H9 (cell line): ENCODE results near the gene SFR1. TPM values are rescaled to one million over a fixed set of nuclear protein-coding genes. Genes with fewer than 3 reads are reported as not detected.

Experiments
- DNase-seq: peaks from one replicate; pipeline ENCODE4 v3.0.0-alpha.2; 2017
- H2AFZ ChIP-seq: one replicate; pipeline ENCODE4 v1.6.1; 2013; ENCODE audit warnings: mild to moderate bottlenecking, low read length, control low read depth, moderate library complexity
- H2AK5ac ChIP-seq: 2 replicates; pipeline ENCODE4 v1.6.1; 2013; ENCODE audit warnings: low read length, control low read depth, mixed read lengths; ENCODE audit not compliant: insufficient read length
- H2BK120ac ChIP-seq: one replicate; pipeline ENCODE4 v1.6.1; 2013; ENCODE audit warnings: low read depth, mild to moderate bottlenecking, low read length, control low read depth, inconsistent platforms; ENCODE audit not compliant: poor library complexity, severe bottlenecking
- H2BK12ac ChIP-seq: 2 replicates; pipeline ENCODE4 v1.6.1; 2013; ENCODE audit warnings: low read length, control low read depth, mixed read lengths, low read depth; ENCODE audit not compliant: insufficient read length
- H2BK15ac ChIP-seq: 2 replicates; pipeline ENCODE4 v1.6.1; 2013; ENCODE audit warnings: low read depth, low read length, control low read depth
- H2BK20ac ChIP-seq: one replicate; pipeline ENCODE4 v1.6.1; 2013; ENCODE audit warnings: low read depth, mild to moderate bottlenecking, low read length, control low read depth, inconsistent platforms; ENCODE audit not compliant: poor library complexity, severe bottlenecking
- H2BK5ac ChIP-seq: 2 replicates; pipeline ENCODE4 v1.6.1; 2013; ENCODE audit warnings: low read length, control low read depth, mixed read lengths; ENCODE audit not compliant: insufficient read length
- H3K14ac ChIP-seq: 2 replicates; pipeline ENCODE4 v1.6.1; 2013; ENCODE audit warnings: low read length, control low read depth; ENCODE audit not compliant: insufficient read depth
- H3K18ac ChIP-seq: 2 replicates; pipeline ENCODE4 v1.6.1; 2013; ENCODE audit warnings: low read depth, mild to moderate bottlenecking, mixed read lengths, low read length, control low read depth; ENCODE audit not compliant: insufficient read length
- H3K23ac ChIP-seq: 2 replicates; pipeline ENCODE4 v1.6.1; 2013; ENCODE audit warnings: low read length, control low read depth, mixed read lengths, low read depth; ENCODE audit not compliant: insufficient read length
- H3K23me2 ChIP-seq: 2 replicates; pipeline ENCODE4 v1.6.1; 2013; ENCODE audit warnings: low read depth, mild to moderate bottlenecking, mixed read lengths, low read length, control low read depth; ENCODE audit not compliant: insufficient read length, poor library complexity, severe bottlenecking
- H3K27ac ChIP-seq: 2 replicates; pipeline ENCODE4 v1.5.1; 2013; ENCODE audit warnings: low read length, control low read depth, mixed read lengths, low read depth; ENCODE audit not compliant: insufficient read length
- H3K27me3 ChIP-seq: 2 replicates; pipeline ENCODE4 v1.6.1; 2013; ENCODE audit warnings: low read length, control low read depth, inconsistent platforms; ENCODE audit not compliant: insufficient read depth
- H3K4ac ChIP-seq: 2 replicates; pipeline ENCODE4 v1.6.1; 2013; ENCODE audit warnings: low read depth, mild to moderate bottlenecking, control low read depth, inconsistent platforms, low read length, moderate library complexity
- H3K4me1 ChIP-seq: 2 replicates; pipeline ENCODE4 v1.6.1; 2013; ENCODE audit warnings: low read length, control low read depth, inconsistent platforms; ENCODE audit not compliant: insufficient read depth
- H3K4me2 ChIP-seq: 2 replicates; pipeline ENCODE4 v1.6.1; 2013; ENCODE audit warnings: low read length, control low read depth, mixed read lengths; ENCODE audit not compliant: insufficient read length, insufficient read depth
- H3K56ac ChIP-seq: 2 replicates; pipeline ENCODE4 v1.6.1; 2013; ENCODE audit warnings: low read depth, mild to moderate bottlenecking, mixed read lengths, low read length, control low read depth; ENCODE audit not compliant: insufficient read length
- H3K79me1 ChIP-seq: 2 replicates; pipeline ENCODE4 v1.6.1; 2013; ENCODE audit warnings: low read depth, mild to moderate bottlenecking, moderate library complexity, low read length, control low read depth, inconsistent platforms; ENCODE audit not compliant: insufficient read depth, poor library complexity, severe bottlenecking
- H3K79me2 ChIP-seq: 2 replicates; pipeline ENCODE4 v1.6.1; 2013; ENCODE audit warnings: low read length, control low read depth, inconsistent platforms; ENCODE audit not compliant: insufficient read depth
- H3K9ac ChIP-seq: 2 replicates; pipeline ENCODE4 v1.6.1; 2013; ENCODE audit warnings: low read length, control low read depth, mixed read lengths; ENCODE audit not compliant: insufficient read length; ENCODE audit errors: extremely low read depth
- H3K9me3 ChIP-seq: one replicate; pipeline ENCODE4 v1.6.1; 2013; ENCODE audit warnings: low read depth, low read length, inconsistent platforms; ENCODE audit not compliant: control insufficient read depth
- H3T11ph ChIP-seq: one replicate; pipeline ENCODE4 v1.6.1; 2013; ENCODE audit warnings: mild to moderate bottlenecking, low read length, control low read depth, inconsistent platforms
- H4K20me1 ChIP-seq: one replicate; pipeline ENCODE4 v1.6.1; 2013; ENCODE audit not compliant: control insufficient read depth, insufficient read length, insufficient read depth
- H4K5ac ChIP-seq: 2 replicates; pipeline ENCODE4 v1.6.1; 2013; ENCODE audit warnings: low read depth, mild to moderate bottlenecking, mixed read lengths, low read length, control low read depth; ENCODE audit not compliant: insufficient read length
- H4K8ac ChIP-seq: replicated peaks from 2 replicates; pipeline ENCODE4 v1.6.1; 2013; ENCODE audit warnings: low read length, control low read depth, mixed read lengths, low read depth; ENCODE audit not compliant: insufficient read length
- H4K91ac ChIP-seq: 2 replicates; pipeline ENCODE4 v1.6.1; 2013; ENCODE audit warnings: low read depth, mild to moderate bottlenecking, moderate library complexity, mixed read lengths, low read length, control low read depth; ENCODE audit not compliant: insufficient read length
- H3K27ac Mint-ChIP-seq, 3 experiments: 2 replicates in 2 of 3; 3 replicates in 1 of 3; pipeline ENCODE4 v1.8.0; 2020 to 2021; ENCODE audit warnings: mixed read lengths in 3 of 3, mild to moderate bottlenecking in 1 of 3, moderate library complexity in 1 of 3
- H3K27me3 Mint-ChIP-seq: 2 replicates; pipeline ENCODE4 v1.8.0; 2021; ENCODE audit warnings: low read depth, mild to moderate bottlenecking, moderate library complexity, mixed read lengths
- H3K36me3 Mint-ChIP-seq, 3 experiments: 2 replicates in 2 of 3; 3 replicates in 1 of 3; pipeline ENCODE4 v1.8.0; 2020 to 2021; ENCODE audit warnings: low read depth in 3 of 3, mixed read lengths in 3 of 3; ENCODE audit not compliant: insufficient read depth in 1 of 3
- H3K4me1 Mint-ChIP-seq, 2 experiments: 2 replicates each; pipeline ENCODE4 v1.8.0; 2020; ENCODE audit warnings: mixed read lengths in 2 of 2
- H3K4me3 Mint-ChIP-seq, 2 experiments: 2 replicates in 1 of 2; 3 replicates in 1 of 2; pipeline ENCODE4 v1.8.0; 2020 to 2021; ENCODE audit warnings: mild to moderate bottlenecking in 2 of 2, mixed read lengths in 2 of 2, moderate library complexity in 1 of 2
- H3K9me3 Mint-ChIP-seq, 2 experiments: 2 replicates in 1 of 2; 3 replicates in 1 of 2; pipeline ENCODE4 v1.8.0; 2020; ENCODE audit warnings: mild to moderate bottlenecking in 2 of 2, mixed read lengths in 2 of 2, moderate library complexity in 1 of 2
- WGBS: extraction: QIAGEN DNeasy Blood & Tissue Kit; methylation state at CpG from one replicate; pipeline ENCODE4 v1.1.7; 2013; ENCODE audit warnings: missing lambda C conversion rate, low lambda C conversion rate, mixed read lengths; ENCODE audit not compliant: insufficient read length; ENCODE audit errors: extremely low coverage; 5-methylcytosine and 5-hydroxymethylcytosine counted together
- total RNA-seq: library from RNA; stranded (reverse); gene quantifications from 2 replicates; pipeline ENCODE4 v1.2.1, GENCODE V29; 2021
- TF ChIP-seq, protein P1 (sequence below): fragments of 200-600 bp; sonication (generic); conservative IDR thresholded peaks from 3 replicates; pipeline ENCODE4 v1.8.0; 2021; ENCODE audit warnings: antibody characterized with exemption, mild to moderate bottlenecking

The SFR1 gene
- total RNA-seq, 1 experiment from 2014 or later, result 6.5 TPM

- Mint-ChIP-seq H3K27me3 (peaks cover 3% of the 10 kb centered on the region; the same call in 1 of the 2 replicates), H3K9me3 (peaks cover 11% of the 10 kb centered on the region in 2 experiments), H3K4me3 (no peak overlapping the region), H3K36me3 (peaks cover 0 to 12% (median 6%) of the 10 kb centered on the region in 3 experiments; a peak in 4 of 7 replicates), H3K27ac (no peak overlapping the region), H3K4me1 (peaks cover 6 to 9% of the 10 kb centered on the region in 2 experiments; a peak in 3 of 4 replicates)
- TF ChIP-seq, protein P1, sequence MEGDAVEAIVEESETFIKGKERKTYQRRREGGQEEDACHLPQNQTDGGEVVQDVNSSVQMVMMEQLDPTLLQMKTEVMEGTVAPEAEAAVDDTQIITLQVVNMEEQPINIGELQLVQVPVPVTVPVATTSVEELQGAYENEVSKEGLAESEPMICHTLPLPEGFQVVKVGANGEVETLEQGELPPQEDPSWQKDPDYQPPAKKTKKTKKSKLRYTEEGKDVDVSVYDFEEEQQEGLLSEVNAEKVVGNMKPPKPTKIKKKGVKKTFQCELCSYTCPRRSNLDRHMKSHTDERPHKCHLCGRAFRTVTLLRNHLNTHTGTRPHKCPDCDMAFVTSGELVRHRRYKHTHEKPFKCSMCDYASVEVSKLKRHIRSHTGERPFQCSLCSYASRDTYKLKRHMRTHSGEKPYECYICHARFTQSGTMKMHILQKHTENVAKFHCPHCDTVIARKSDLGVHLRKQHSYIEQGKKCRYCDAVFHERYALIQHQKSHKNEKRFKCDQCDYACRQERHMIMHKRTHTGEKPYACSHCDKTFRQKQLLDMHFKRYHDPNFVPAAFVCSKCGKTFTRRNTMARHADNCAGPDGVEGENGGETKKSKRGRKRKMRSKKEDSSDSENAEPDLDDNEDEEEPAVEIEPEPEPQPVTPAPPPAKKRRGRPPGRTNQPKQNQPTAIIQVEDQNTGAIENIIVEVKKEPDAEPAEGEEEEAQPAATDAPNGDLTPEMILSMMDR, result no peak
- no peaks in the 10 kb centered on the region for H3K79me1 ChIP-seq
- H2AK5ac ChIP-seq, result no peak overlapping the region
- H2BK5ac ChIP-seq, result no peak overlapping the region
- no CpG with 5 or more reads among the region's 1 CpG for WGBS
- no peaks in the 10 kb centered on the region for H3K9me3 ChIP-seq
- H3K23ac ChIP-seq, result no peak overlapping the region
- no peak overlapping the region for H3K4ac ChIP-seq
- no peak overlapping the region for H3K56ac ChIP-seq
- no peaks in the 10 kb centered on the region for H3K79me2 ChIP-seq
- H2AFZ ChIP-seq, result no peak overlapping the region
- H3T11ph ChIP-seq, result no peak overlapping the region
- no peak overlapping the region for H4K8ac ChIP-seq
- H4K5ac ChIP-seq, result no peak overlapping the region
- no peak overlapping the region for H3K9ac ChIP-seq
- no peak overlapping the region for H2BK120ac ChIP-seq
- H4K91ac ChIP-seq, result no peak overlapping the region
- H3K23me2 ChIP-seq, result no peaks in the 10 kb centered on the region
- H4K20me1 ChIP-seq, result no peaks in the 10 kb centered on the region
- H3K4me2 ChIP-seq, result no peak overlapping the region
- no peak overlapping the region for H2BK20ac ChIP-seq
- no peak overlapping the region for H3K27ac ChIP-seq
- no peak overlapping the region for H2BK12ac ChIP-seq
- H3K4me1 ChIP-seq, result no peaks in the 10 kb centered on the region
- H2BK15ac ChIP-seq, result no peak overlapping the region
- DNase-seq, result no peak
- H3K18ac ChIP-seq, result no peak overlapping the region
- no peak overlapping the region for H3K14ac ChIP-seq
- no peaks in the 10 kb centered on the region for H3K27me3 ChIP-seq
These were observed 21.2 kb upstream of the SFR1 start for GRCh38 chr10:104100795-104101194.
